Measurements from ENCODE around the gene SHISA2. TPM values are rescaled to one million over a fixed set of nuclear protein-coding genes. Genes with fewer than 3 reads are reported as not detected.

SHISA2 gene
- polyA plus RNA-seq, 10 donors = 26.8 to 74.5 (median 52.5) TPM

- DNase-seq = peak in 2 of 3 donors; percentile 26 to 66
Observed at GRCh38 chr13:26019881-26020870, 31.6 kb downstream of the SHISA2 start.

GRCh38 chr13:26019251-26019650, 32.6 kb downstream of the SHISA2 start:
- no peak for DNase-seq

- DNase-seq = peak in 2 of 3 donors; percentile 30 to 45
Observed at GRCh38 chr13:26017932-26018665, 33.7 kb downstream of the SHISA2 start.

- DNase-seq = peak in 2 of 3 donors; percentile 41 to 68
Observed at GRCh38 chr13:26017196-26017921, 34.5 kb downstream of the SHISA2 start.

GRCh38 chr13:26016189-26016588, 35.6 kb downstream of the SHISA2 start:
- DNase-seq = no peak

GRCh38 chr13:26015271-26016125, 36.3 kb downstream of the SHISA2 start:
- DNase-seq = peak in 2 of 3 donors; percentile 63 to 86

GRCh38 chr13:26012995-26013394, 38.8 kb downstream of the SHISA2 start:
- no peak for DNase-seq

- DNase-seq = peak in 2 of 3 donors; percentile 47 to 78
Observed at GRCh38 chr13:26011996-26012821, 39.6 kb downstream of the SHISA2 start.

- DNase-seq = no peak
Observed at GRCh38 chr13:26011208-26011573, 40.6 kb downstream of the SHISA2 start.

GRCh38 chr13:26010487-26011207, 41.2 kb downstream of the SHISA2 start:
- DNase-seq = no peak

GRCh38 chr13:26007261-26008125, 44.3 kb downstream of the SHISA2 start:
- DNase-seq = no peak

Other genes with a start within 250 kb of the SHISA2 start
- gene RNF6, start 170.3 kb upstream of the SHISA2 start, polyA plus RNA-seq (ENCODE audit: insufficient read length in 10 of 10) = 10 to 100 TPM; 26.1 to 53.5 (median 31.8) TPM
- 10 to 100 TPM; 22.2 to 44.0 (median 28.9) TPM for gene CDK8, start 202.1 kb upstream of the SHISA2 start, polyA plus RNA-seq (ENCODE audit: insufficient read length in 10 of 10)

Measured in muscle of back (tissue), 11 donors.